GM21619 (cell line): ENCODE measurements around the gene SH3BP1.
"Not testable (repeated sequence)": the region's sequence is repeated elsewhere in the genome, so short reads cannot be mapped to it uniquely, and the experiment has no call there.

Source experiments
- ATAC-seq: cut with Tn5 transposase; IDR thresholded peaks from one replicate; pipeline ENCODE4 v1.9.1; 2021; ENCODE audit not compliant: unreplicated experiment

Gene SH3BP1

DNA sequence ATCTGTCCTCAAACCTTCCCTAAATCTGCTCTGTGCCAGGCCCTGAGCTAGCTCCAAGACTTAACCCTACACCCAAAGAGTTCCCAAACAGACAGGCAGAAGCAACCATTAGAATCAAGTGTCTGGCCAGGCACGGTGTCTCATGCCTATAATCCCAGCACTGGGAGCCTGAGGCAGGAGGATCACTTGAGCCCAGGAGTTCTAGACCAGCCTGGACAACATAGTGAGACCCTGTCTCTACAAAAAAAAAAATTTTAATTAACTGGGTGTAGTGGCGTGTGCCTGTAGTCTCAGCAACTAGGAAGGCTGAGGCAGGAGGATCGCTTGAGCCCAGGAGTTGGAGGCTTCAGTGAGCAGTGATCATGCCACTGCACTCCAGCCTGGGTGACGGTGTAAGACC lies 17.1 kb downstream of the SH3BP1 start:
- not testable (repeated sequence) for ATAC-seq

- no peak for ATAC-seq
Observed at GRCh38 chr22:37657590-37658132, 18.2 kb downstream of the SH3BP1 start.

- peak; percentile 87 for ATAC-seq
Observed at GRCh38 chr22:37658133-37659065, 18.9 kb downstream of the SH3BP1 start, which contains the start of gene PDXP. Gene PDXP, plus strand, starts transcription at chr22:37658723. Its CDS starts 60 bp downstream, at chr22:37658783.

- no peak for ATAC-seq
Observed at GRCh38 chr22:37659066-37659896, 19.8 kb downstream of the SH3BP1 start.

DNA sequence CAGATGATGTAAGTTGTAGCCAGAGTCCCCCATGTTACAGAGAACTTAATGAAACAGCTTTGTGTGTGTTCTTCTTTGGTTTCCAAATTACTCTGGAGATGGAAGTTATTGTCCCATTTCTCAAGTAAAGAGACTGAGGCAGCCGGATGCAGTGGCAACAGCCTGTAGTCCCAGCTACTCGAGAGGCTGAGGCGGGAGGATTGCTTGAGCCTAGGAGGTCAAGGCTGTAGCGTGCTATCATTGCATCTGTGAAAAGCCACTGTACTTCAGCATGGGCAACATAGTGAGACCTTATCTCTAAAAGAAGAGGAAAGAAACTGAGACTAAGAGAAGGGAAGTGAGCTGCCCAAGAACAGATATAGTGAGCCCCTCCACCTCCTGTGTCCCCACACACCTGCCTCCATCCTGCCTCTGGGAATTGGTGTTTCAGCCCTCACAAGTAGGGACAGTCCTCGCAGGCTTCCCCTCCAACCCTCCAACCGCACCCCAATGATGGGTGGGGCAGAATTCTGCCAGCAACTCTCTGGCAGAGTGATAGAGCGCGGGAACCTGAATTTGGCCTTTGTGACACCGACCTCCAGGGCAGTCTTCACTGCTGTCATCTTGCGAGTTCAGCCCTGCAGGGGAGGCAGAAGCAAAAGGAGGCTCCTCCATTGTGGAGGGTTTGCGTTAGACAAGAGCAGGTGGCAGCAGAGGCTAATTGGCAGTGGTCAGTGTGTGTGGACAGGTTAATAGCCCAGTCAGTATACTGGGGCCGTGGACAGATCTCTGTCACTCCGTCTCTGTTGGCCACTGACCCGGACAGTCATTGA lies 20.6 kb downstream of the SH3BP1 start:
- ATAC-seq = no peak

- ATAC-seq = no peak
Observed at GRCh38 chr22:37660709-37661045, 21.2 kb downstream of the SH3BP1 start.

GRCh38 chr22:37661160-37661924 lies 21.9 kb downstream of the SH3BP1 start:
- ATAC-seq = no peak

DNA sequence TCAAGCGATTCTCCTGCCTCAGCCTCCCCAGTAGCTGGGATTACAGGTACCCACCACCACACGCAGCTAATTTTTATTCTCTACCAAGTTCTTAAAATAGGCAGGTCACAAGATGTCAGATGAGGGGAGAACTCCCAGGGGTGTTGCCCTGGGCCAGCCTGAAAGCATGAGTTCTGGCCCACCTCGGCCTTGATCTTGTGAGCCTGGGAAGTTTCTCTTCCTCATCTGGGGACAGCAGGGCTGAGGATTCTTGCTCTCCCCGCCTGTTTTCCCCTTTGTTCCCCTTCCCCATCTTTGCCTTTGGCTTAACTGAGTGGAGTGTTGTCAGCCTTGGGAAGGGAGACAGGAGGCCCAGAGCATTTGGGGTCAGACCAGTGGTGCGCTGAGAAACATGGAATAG lies 22.6 kb downstream of the SH3BP1 start:
- ATAC-seq = no peak

GRCh38 chr22:37663521-37664140 lies 24.2 kb downstream of the SH3BP1 start:
- ATAC-seq = no peak

DNA sequence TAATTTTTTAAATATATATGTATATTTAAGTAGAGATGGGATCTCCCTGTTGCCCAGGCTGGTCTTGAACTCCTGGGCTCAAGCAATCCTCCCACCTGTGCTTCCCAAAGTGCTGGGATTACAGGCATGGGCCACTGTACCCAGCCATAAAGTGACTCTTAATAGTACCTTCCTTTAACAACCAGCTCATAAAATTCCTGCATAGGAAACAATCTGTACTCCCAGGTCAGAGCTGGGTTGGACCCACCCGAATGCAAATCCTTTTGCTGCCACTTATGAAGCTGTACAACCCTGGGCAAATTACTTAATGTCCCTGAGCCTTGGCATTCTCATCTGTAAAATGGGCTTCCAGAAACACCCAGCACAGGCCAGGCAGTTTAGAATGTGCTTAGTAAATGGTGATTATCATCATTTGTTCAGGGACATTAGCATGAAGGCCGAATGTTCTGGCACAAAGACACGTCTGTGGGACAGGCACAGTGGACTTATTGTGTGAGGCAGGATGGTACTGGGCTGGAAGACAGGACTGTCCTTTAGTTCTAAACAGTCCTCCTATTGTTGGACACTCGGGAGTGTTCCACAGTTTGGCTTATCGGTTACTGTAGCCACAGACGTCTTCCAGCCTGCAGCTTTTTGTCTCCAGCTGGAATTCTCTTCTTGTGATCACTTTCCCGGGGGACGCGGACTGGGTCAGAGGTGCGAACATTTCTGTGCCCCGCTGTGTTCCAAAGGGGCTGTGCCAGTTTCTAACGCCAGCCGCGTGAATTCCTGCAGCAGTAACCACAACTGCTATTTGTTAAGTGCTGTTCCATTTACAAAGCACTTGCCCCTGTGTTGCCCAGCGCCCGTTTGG lies 25.0 kb downstream of the SH3BP1 start:
- no peak for ATAC-seq

GRCh38 chr22:37665487-37665886 lies 26.0 kb downstream of the SH3BP1 start:
- ATAC-seq = no peak

- no peak for ATAC-seq
Observed at GRCh38 chr22:37669586-37669985, 30.1 kb downstream of the SH3BP1 start.

DNA sequence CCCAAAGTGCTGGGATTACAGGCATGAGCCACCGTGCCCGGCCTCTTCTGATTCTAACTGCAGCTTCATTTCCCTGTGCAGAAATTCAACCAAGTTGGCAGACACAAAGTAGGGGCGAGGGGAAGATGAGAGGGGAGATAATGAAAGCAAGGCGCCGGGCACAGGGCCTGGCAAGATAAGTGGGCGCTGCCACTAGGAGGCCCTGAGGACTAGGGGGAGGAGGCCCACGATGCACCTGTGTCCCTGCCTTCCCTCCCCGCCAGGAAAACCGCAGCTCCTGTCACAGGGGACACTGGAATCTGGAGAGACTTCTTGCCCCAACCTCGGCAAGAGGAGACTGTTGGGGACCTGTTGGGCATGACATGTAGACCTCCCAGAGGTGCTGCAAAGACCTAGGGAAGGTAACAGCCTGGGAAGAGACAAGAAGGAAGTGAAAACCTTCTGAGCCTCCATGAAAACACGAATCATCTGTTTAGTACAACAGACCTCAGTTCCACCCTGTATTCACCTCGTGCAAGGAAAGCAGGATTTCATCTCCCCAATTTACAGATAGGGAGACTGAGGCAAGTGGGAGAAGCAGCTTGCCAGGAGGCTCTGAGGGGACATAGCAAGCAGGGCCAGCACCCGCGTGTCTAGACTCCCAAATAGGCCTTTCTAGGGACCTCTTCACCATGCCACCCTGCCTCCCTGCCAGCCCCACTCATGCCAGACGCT lies 32.9 kb downstream of the SH3BP1 start:
- ATAC-seq = no peak

- no peak for ATAC-seq
Observed at GRCh38 chr22:37672920-37673455, 33.5 kb downstream of the SH3BP1 start.

GRCh38 chr22:37674248-37674647 lies 34.8 kb downstream of the SH3BP1 start:
- ATAC-seq = no peak

GRCh38 chr22:37674951-37675929 lies 35.8 kb downstream of the SH3BP1 start, which contains the start of gene LGALS1:
Gene LGALS1, plus strand, starts transcription at chr22:37675636. Its CDS starts 67 bp downstream, at chr22:37675703.
- peak; percentile 44 for ATAC-seq
